Lung (tissue), 12 donors: ENCODE data around the gene CLDN34. TPM values are rescaled to one million over a fixed set of nuclear protein-coding genes. Genes with fewer than 3 reads are reported as not detected.

Experiments
- ATAC-seq: fragments of 200-7000 bp; cut with Tn5 transposase; one replicate; pipeline ENCODE4 v1.9.1; 2020; ENCODE audit warnings: moderate number of reproducible peaks; ENCODE audit not compliant: insufficient read depth, low FRiP score
- DNase-seq, 3 donors: peaks; one replicate each; pipeline ENCODE4 v3.0.0-alpha.2; 2013 to 2017
- H3K27ac ChIP-seq, 2 donors: one replicate each; pipeline ENCODE4 v1.5.1; 2013; ENCODE audit warnings: mild to moderate bottlenecking in 2 of 2, moderate library complexity in 2 of 2, control low read depth in 1 of 2, inconsistent platforms in 1 of 2, low read depth in 1 of 2, low read length in 1 of 2
- H3K27me3 ChIP-seq, 3 donors: one replicate each; pipeline ENCODE4 v1.5.1; 2013; ENCODE audit warnings: low read length in 2 of 3; ENCODE audit not compliant: control insufficient read depth in 3 of 3, insufficient read depth in 3 of 3
- H3K36me3 ChIP-seq, 4 donors: one replicate each; pipeline ENCODE4 v1.5.1; 2013; ENCODE audit warnings: low read length in 4 of 4, mild to moderate bottlenecking in 1 of 4, moderate library complexity in 1 of 4; ENCODE audit not compliant: control insufficient read depth in 4 of 4, insufficient read depth in 4 of 4
- H3K4me1 ChIP-seq, 5 donors: one replicate each; pipeline ENCODE4 v1.5.1; 2013; ENCODE audit warnings: low read length in 5 of 5, mild to moderate bottlenecking in 2 of 5, moderate library complexity in 1 of 5; ENCODE audit not compliant: control insufficient read depth in 5 of 5, insufficient read depth in 5 of 5
- H3K4me3 ChIP-seq: one replicate; pipeline ENCODE4 v1.5.1; 2013; ENCODE audit warnings: mild to moderate bottlenecking, control low read depth, moderate library complexity
- H3K9ac ChIP-seq, 2 donors: one replicate each; pipeline ENCODE4 v1.5.1; 2013; ENCODE audit warnings: low read length in 2 of 2, control low read depth in 1 of 2; ENCODE audit not compliant: insufficient read depth in 1 of 2
- H3K9me3 ChIP-seq, 4 donors: one replicate each; pipeline ENCODE4 v1.5.1; 2013; ENCODE audit warnings: low read length in 3 of 4, mild to moderate bottlenecking in 1 of 4, moderate library complexity in 1 of 4; ENCODE audit not compliant: control insufficient read depth in 4 of 4, insufficient read depth in 3 of 4
- WGBS, 2 donors: extraction: QIAGEN DNeasy Blood & Tissue Kit; methylation state at CpG; one replicate each; pipeline ENCODE4 v1.1.7; 2013; 5-methylcytosine and 5-hydroxymethylcytosine counted together
- polyA plus RNA-seq, 2 donors: library from polyadenylated mRNA; stranded (reverse); fragments of 200-250 nt; gene quantifications; one replicate each; pipeline ENCODE4 v1.2.1, GENCODE V29; 2013
- total RNA-seq, 2 donors: library from RNA; depleted of rRNA in 1 of 2; stranded (reverse); fragments of >200 nt in 1 of 2; gene quantifications; one replicate each; pipeline ENCODE4 v1.2.1, GENCODE V29; 2014 to 2021
- TF ChIP-seq, protein P1 (sequence below): IDR thresholded peaks from 2 replicates; pipeline ENCODE4 v1.5.1; 2012; ENCODE audit warnings: mild to moderate bottlenecking; ENCODE audit errors: control extremely low read depth, extremely low read depth
- donor health status: control.
- donor health status: control.
- donor health status: Bipolar disorder and iron deficiency.
- donor health status: healthy.
- donor health status: DM: yes; HTN: yes; CAD: no.

CLDN34 gene
- total and polyA plus RNA-seq, 4 donors = 0.18 to 1.3 (median 0.34) TPM; not detected in 1

DNA sequence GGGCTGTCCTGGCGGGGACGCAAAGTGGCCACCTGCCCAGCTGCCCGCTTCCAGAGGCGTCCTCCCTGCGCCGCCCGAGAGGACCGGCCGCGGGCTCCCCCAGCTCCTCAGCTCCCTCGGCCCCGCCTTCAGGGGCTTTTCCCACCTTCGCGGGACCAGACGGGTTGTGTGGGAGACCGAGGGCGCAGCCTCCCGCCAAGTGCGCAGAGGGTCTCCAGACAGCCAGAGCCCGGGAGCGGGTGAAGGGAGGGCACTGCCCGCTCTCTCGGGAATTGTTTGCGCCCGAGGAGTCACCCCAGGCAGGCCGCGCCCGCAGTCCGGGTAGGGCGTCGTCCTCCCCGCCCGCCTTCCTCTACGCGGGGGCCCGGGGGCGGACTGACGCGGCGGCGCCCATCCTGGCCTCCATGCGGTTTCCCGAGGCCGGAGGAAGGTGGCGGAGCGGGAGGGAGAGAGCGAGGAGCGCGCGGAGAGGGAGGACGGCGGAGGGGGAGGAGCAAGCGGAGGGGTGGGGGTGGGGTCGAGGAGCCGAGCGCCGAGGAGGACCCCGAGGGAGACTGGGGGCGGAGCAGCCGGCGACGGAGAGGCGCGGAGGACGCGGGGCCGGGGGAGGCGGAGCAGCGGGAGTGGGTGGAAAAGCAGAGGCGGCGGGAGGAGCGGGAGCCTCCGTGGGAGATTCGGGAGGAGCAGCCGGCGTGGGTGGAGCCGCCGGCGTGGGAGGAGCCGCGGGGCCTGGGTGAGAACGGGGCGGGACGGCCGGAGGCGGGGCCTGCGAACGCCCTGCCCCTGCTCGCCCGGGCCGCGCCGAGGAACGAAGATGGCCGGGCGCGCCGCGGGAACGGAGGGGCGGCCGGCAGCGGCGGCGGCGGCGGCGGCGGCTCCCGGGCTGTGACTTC, 47.5 kb downstream of the CLDN34 start:
- H3K36me3 ChIP-seq = no peaks in the 10 kb centered on the region
- H3K9ac ChIP-seq = no peak overlapping the region
- H3K4me3 ChIP-seq = peak overlapping the region; percentile 40
- DNase-seq = peak; percentile 89 to 95 (median 94)
- peak; percentile 89 for ATAC-seq
- peaks cover 2 to 21% (median 10%) of the 10 kb centered on the region in 5 donors for H3K4me1 ChIP-seq
- TF ChIP-seq, protein P1, sequence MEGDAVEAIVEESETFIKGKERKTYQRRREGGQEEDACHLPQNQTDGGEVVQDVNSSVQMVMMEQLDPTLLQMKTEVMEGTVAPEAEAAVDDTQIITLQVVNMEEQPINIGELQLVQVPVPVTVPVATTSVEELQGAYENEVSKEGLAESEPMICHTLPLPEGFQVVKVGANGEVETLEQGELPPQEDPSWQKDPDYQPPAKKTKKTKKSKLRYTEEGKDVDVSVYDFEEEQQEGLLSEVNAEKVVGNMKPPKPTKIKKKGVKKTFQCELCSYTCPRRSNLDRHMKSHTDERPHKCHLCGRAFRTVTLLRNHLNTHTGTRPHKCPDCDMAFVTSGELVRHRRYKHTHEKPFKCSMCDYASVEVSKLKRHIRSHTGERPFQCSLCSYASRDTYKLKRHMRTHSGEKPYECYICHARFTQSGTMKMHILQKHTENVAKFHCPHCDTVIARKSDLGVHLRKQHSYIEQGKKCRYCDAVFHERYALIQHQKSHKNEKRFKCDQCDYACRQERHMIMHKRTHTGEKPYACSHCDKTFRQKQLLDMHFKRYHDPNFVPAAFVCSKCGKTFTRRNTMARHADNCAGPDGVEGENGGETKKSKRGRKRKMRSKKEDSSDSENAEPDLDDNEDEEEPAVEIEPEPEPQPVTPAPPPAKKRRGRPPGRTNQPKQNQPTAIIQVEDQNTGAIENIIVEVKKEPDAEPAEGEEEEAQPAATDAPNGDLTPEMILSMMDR = no peak
- H3K27me3 ChIP-seq = peaks cover 5 to 15% (median 5%) of the 10 kb centered on the region in 3 donors
- H3K9me3 ChIP-seq = no peaks in the 10 kb centered on the region
- peak overlapping the region; percentile 90 to 93 for H3K27ac ChIP-seq
- 1 to 29% methylated on average over 27 to 110 of the region's 110 CpGs for WGBS, 2 donors

DNA sequence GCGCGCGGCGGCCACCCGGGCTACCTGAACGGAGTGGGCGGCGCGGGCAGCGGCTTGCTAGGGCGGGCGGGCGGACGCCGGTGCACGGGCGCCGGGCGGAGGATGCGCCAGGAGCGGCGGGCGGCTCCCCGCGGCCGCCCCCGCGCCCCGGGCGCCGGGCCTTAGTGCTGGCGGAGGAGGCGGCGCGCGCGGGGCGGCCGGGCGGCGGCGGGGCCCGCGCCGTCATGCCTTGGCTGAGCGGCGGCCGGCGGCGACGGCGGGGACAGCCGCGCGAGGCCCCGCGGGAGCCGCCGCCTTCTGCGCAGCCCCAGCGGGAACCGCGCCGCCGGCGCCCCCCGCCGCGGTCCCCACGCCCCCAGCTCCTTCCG, 48.2 kb downstream of the CLDN34 start:
- WGBS, 2 donors = 29% methylated on average over 71 of the region's 71 CpGs; no CpG with 5 or more reads in 1 of the 2 donors
- H3K9ac ChIP-seq = no peak overlapping the region
- H3K4me1 ChIP-seq = peaks cover 0 to 21% (median 10%) of the 10 kb centered on the region in 5 donors
- ATAC-seq (no peak), DNase-seq (no peak)
- peaks cover 5 to 12% (median 5%) of the 10 kb centered on the region in 3 donors for H3K27me3 ChIP-seq
- TF ChIP-seq, protein P1 = no peak
- no peaks in the 10 kb centered on the region for H3K9me3 ChIP-seq
- no peaks in the 10 kb centered on the region for H3K36me3 ChIP-seq
- peak overlapping the region; percentile 87 to 98 for H3K27ac ChIP-seq
- peak overlapping the region; percentile 80 for H3K4me3 ChIP-seq

DNA sequence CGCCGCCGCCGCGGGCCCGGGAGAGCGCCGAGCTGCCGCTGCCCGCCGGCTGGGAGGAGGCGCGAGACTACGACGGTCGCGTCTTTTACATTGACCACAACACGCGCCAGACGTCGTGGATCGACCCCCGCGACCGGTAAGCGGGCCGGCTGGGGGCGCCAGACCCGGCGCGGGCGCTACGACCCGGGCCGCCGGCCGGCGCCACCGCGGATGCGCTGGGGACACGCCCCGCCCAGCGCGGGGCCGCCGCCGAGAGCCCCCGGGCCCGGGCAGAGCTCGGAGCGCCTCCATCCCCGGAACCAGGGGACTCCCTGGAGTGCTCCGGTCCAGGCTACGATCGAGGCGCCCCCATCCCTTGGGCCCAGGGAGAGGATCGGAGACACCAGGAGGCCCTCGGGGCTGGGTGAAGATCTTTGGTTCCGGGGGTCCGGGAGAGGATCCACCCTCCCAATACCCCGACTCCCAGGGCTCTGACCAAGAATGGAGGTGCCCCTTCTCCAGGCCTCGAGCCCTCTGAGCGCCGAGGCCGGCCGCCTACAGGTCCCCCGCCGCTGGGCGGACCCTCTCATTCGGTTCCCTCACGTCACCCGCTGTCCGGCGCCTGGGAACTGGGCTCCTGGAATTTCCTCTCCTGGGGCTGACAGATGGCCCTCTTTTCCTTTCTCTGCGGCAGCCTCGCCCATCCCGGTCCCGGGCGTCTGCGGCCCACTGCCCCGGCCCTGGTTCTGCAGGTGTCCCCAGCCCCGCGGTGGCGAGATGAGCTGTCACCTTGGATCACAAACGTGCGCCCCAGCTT, 48.8 kb downstream of the CLDN34 start:
- Histone ChIP-seq H3K9me3 (no peaks in the 10 kb centered on the region), H3K9ac (peak overlapping the region; percentile 49 to 56), H3K4me3 (peak overlapping the region; percentile 80), H3K27ac (peak overlapping the region; percentile 87 to 98), H3K4me1 (peaks cover 0 to 21% (median 10%) of the 10 kb centered on the region in 5 donors), H3K27me3 (peaks cover 5 to 12% (median 8%) of the 10 kb centered on the region in 3 donors), H3K36me3 (no peaks in the 10 kb centered on the region)
- ATAC-seq = no peak
- TF ChIP-seq, protein P1 = no peak
- WGBS, 2 donors = 27 to 33% methylated on average over 22 to 87 of the region's 87 CpGs
- peak; percentile 54 to 65 (median 63) for DNase-seq
